Bladder microvascular endothelial cell (primary cell): ENCODE data around the gene ST6GALNAC3. TPM values are rescaled to one million over a fixed set of nuclear protein-coding genes. Genes with fewer than 3 reads are reported as not detected.

ENCODE experiments used
- total RNA-seq: library from RNA; depleted of rRNA; stranded (reverse); fragments of >200 nt; gene quantifications from 2 replicates; pipeline ENCODE4 v1.2.3, GENCODE V29; 2014

The ST6GALNAC3 gene
- 25.1 and 46.7 TPM in 2 replicates for total RNA-seq

GRCh38 chr1:76074321-76075187 lies at the start of gene ST6GALNAC3:
Gene ST6GALNAC3 (plus strand): TSS chr1:76074746.

Other genes starting within 250 kb of the ST6GALNAC3 start
- not detected in 2 replicates for gene ASB17, start 142.3 kb upstream of the ST6GALNAC3 start, total RNA-seq